Neural cell (in vitro differentiated cells): ENCODE data around the gene DYNLT4.

Experiments used
- EP300 ChIP-seq: fragments of 450-650 bp; conservative IDR thresholded peaks from 2 replicates; pipeline ENCODE4 v1.6.1; 2014; ENCODE audit warnings: antibody characterized with exemption, mild to moderate bottlenecking, moderate library complexity; ENCODE audit not compliant: poor library complexity, severe bottlenecking
- EZH2 ChIP-seq: fragments of 200-600, 300-800 bp; shearing (Covaris generic), sonication (generic); IDR thresholded peaks from 2 replicates; pipeline ENCODE4 v1.6.1; 2014; ENCODE audit warnings: antibody characterized with exemption, low read length, borderline replicate concordance, mild to moderate bottlenecking; ENCODE audit not compliant: insufficient read depth, poor library complexity, severe bottlenecking
- SMC3 ChIP-seq: fragments of 450-650 bp; conservative IDR thresholded peaks from 2 replicates; pipeline ENCODE4 v1.6.1; 2014; ENCODE audit warnings: antibody characterized with exemption, mild to moderate bottlenecking, moderate library complexity; ENCODE audit not compliant: poor library complexity
- TF ChIP-seq, protein P1 (sequence below): fragments of 450-650 bp; IDR thresholded peaks from 2 replicates; pipeline ENCODE4 v1.5.1; 2014; ENCODE audit warnings: antibody characterized with exemption, mild to moderate bottlenecking, moderate library complexity; ENCODE audit not compliant: poor library complexity, severe bottlenecking
- TF ChIP-seq, protein P2 (sequence below): IDR thresholded peaks from 2 replicates; pipeline ENCODE4 v1.6.1; 2012; ENCODE audit warnings: borderline replicate concordance

GRCh38 chr1:44787506-44787905 lies 19.6 kb downstream of the DYNLT4 start:
- TF ChIP-seq, protein P1, sequence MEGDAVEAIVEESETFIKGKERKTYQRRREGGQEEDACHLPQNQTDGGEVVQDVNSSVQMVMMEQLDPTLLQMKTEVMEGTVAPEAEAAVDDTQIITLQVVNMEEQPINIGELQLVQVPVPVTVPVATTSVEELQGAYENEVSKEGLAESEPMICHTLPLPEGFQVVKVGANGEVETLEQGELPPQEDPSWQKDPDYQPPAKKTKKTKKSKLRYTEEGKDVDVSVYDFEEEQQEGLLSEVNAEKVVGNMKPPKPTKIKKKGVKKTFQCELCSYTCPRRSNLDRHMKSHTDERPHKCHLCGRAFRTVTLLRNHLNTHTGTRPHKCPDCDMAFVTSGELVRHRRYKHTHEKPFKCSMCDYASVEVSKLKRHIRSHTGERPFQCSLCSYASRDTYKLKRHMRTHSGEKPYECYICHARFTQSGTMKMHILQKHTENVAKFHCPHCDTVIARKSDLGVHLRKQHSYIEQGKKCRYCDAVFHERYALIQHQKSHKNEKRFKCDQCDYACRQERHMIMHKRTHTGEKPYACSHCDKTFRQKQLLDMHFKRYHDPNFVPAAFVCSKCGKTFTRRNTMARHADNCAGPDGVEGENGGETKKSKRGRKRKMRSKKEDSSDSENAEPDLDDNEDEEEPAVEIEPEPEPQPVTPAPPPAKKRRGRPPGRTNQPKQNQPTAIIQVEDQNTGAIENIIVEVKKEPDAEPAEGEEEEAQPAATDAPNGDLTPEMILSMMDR = no peak
- TF ChIP-seq EZH2 = no peak
- TF ChIP-seq EP300 = no peak
- TF ChIP-seq SMC3 = no peak
- TF ChIP-seq, protein P2, sequence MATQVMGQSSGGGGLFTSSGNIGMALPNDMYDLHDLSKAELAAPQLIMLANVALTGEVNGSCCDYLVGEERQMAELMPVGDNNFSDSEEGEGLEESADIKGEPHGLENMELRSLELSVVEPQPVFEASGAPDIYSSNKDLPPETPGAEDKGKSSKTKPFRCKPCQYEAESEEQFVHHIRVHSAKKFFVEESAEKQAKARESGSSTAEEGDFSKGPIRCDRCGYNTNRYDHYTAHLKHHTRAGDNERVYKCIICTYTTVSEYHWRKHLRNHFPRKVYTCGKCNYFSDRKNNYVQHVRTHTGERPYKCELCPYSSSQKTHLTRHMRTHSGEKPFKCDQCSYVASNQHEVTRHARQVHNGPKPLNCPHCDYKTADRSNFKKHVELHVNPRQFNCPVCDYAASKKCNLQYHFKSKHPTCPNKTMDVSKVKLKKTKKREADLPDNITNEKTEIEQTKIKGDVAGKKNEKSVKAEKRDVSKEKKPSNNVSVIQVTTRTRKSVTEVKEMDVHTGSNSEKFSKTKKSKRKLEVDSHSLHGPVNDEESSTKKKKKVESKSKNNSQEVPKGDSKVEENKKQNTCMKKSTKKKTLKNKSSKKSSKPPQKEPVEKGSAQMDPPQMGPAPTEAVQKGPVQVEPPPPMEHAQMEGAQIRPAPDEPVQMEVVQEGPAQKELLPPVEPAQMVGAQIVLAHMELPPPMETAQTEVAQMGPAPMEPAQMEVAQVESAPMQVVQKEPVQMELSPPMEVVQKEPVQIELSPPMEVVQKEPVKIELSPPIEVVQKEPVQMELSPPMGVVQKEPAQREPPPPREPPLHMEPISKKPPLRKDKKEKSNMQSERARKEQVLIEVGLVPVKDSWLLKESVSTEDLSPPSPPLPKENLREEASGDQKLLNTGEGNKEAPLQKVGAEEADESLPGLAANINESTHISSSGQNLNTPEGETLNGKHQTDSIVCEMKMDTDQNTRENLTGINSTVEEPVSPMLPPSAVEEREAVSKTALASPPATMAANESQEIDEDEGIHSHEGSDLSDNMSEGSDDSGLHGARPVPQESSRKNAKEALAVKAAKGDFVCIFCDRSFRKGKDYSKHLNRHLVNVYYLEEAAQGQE = no peak
